Measurements from ENCODE around the gene RYR3.

RYR3 gene

GRCh38 chr15:33865416-33865815, 554.6 kb downstream of the RYR3 start:
- DNase-seq (ENCODE audit: low spot score), result no peak

GRCh38 chr15:33866101-33866737, 555.5 kb downstream of the RYR3 start:
- DNase-seq (ENCODE audit: low spot score) (no peak), FAIRE-seq (no peak)

More at GRCh38 chr15:33865416-33865815, 554.6 kb downstream of the RYR3 start:
- FAIRE-seq, result no peak

- FAIRE-seq (no peak), DNase-seq (ENCODE audit: low spot score) (no peak)
Measured at GRCh38 chr15:33871980-33872379, 561.2 kb downstream of the RYR3 start.

GRCh38 chr15:33872416-33873106, 561.8 kb downstream of the RYR3 start:
- FAIRE-seq, result no peak
- no peak for DNase-seq (ENCODE audit: low spot score)

GRCh38 chr15:33874156-33874555, 563.4 kb downstream of the RYR3 start:
- FAIRE-seq, result no peak
- no peak for DNase-seq (ENCODE audit: low spot score)

GRCh38 chr15:33882921-33883320, 572.2 kb downstream of the RYR3 start:
- FAIRE-seq (no peak), DNase-seq (ENCODE audit: low spot score) (no peak)

- FAIRE-seq (no peak), DNase-seq (ENCODE audit: low spot score) (no peak)
Measured at GRCh38 chr15:33888176-33888575, 577.4 kb downstream of the RYR3 start.

- DNase-seq (ENCODE audit: low spot score) (no peak), FAIRE-seq (no peak)
Measured at GRCh38 chr15:33894193-33894592, 583.4 kb downstream of the RYR3 start.

- FAIRE-seq (no peak), DNase-seq (ENCODE audit: low spot score) (no peak)
Measured at GRCh38 chr15:33902043-33902442, 591.3 kb downstream of the RYR3 start.

- no peak for FAIRE-seq
- DNase-seq (ENCODE audit: low spot score), result no peak
Measured at GRCh38 chr15:33903661-33904060, 592.9 kb downstream of the RYR3 start.

- no peak for FAIRE-seq
- no peak for DNase-seq (ENCODE audit: low spot score)
Measured at GRCh38 chr15:33907326-33907725, 596.6 kb downstream of the RYR3 start.

- FAIRE-seq, result no peak
- DNase-seq (ENCODE audit: low spot score), result no peak
Measured at GRCh38 chr15:33908406-33908805, 597.6 kb downstream of the RYR3 start.

- DNase-seq (ENCODE audit: low spot score), result no peak
- FAIRE-seq, result no peak
Measured at GRCh38 chr15:33910741-33911140, 600.0 kb downstream of the RYR3 start.

GRCh38 chr15:33912326-33912725, 601.6 kb downstream of the RYR3 start:
- no peak for DNase-seq (ENCODE audit: low spot score)

GRCh38 chr15:33913459-33913858, 602.7 kb downstream of the RYR3 start:
- FAIRE-seq, result no peak

More at GRCh38 chr15:33912326-33912725, 601.6 kb downstream of the RYR3 start:
- FAIRE-seq, result no peak

More at GRCh38 chr15:33913459-33913858, 602.7 kb downstream of the RYR3 start:
- no peak for DNase-seq (ENCODE audit: low spot score)
